Hematopoietic multipotent progenitor cell treated with erythropoietin and hydrocortisone succinate and interleukin-3 and kit ligand, for 4 days (in vitro differentiated cells): ENCODE results near the gene SPX.
A peak's percentile ranks its signal among the peaks of the same experiment; 100 is the strongest.

ENCODE experiments used
- DNase-seq: peaks from one replicate; pipeline ENCODE4 v3.0.0-alpha.2; 2015

Gene SPX

GRCh38 chr12:21539797-21540196 lies 13.7 kb downstream of the SPX start:
- no peak for DNase-seq

- no peak for DNase-seq
These were observed 15.7 kb downstream of the SPX start for GRCh38 chr12:21541773-21542172.

GRCh38 chr12:21542403-21542802 lies 16.3 kb downstream of the SPX start:
- DNase-seq, result peak; percentile 67

- peak; percentile 82 for DNase-seq
These were observed 17.1 kb downstream of the SPX start for GRCh38 chr12:21543151-21543550.

GRCh38 chr12:21545557-21545956 lies 19.5 kb downstream of the SPX start:
- no peak for DNase-seq

GRCh38 chr12:21546716-21547115 lies 20.6 kb downstream of the SPX start:
- no peak for DNase-seq

GRCh38 chr12:21547437-21547836 lies 21.3 kb downstream of the SPX start:
- DNase-seq, result no peak

GRCh38 chr12:21551841-21552465 lies 25.9 kb downstream of the SPX start:
- no peak for DNase-seq

- no peak for DNase-seq
These were observed 26.7 kb downstream of the SPX start for GRCh38 chr12:21552635-21553328.

- no peak for DNase-seq
These were observed 27.2 kb downstream of the SPX start for GRCh38 chr12:21553329-21553675.

- DNase-seq, result no peak
These were observed 32.1 kb downstream of the SPX start for GRCh38 chr12:21558100-21558679.

GRCh38 chr12:21559855-21560569 lies 33.9 kb downstream of the SPX start:
- no peak for DNase-seq

GRCh38 chr12:21561158-21561557 lies 35.1 kb downstream of the SPX start:
- DNase-seq, result no peak

- DNase-seq, result no peak
These were observed 36.8 kb downstream of the SPX start for GRCh38 chr12:21562859-21563258.

GRCh38 chr12:21566223-21566906 lies 40.3 kb downstream of the SPX start:
- no peak for DNase-seq

- DNase-seq, result no peak
These were observed 40.9 kb downstream of the SPX start for GRCh38 chr12:21566907-21567394.

GRCh38 chr12:21568115-21568514 lies 42.0 kb downstream of the SPX start:
- no peak for DNase-seq

- peak; percentile 81 for DNase-seq
These were observed 45.0 kb downstream of the SPX start for GRCh38 chr12:21571046-21571445.

GRCh38 chr12:21573733-21574358 lies 47.8 kb downstream of the SPX start:
- no peak for DNase-seq

GRCh38 chr12:21576431-21576830 lies 50.3 kb downstream of the SPX start:
- DNase-seq, result no peak

- DNase-seq, result no peak
These were observed 51.4 kb downstream of the SPX start for GRCh38 chr12:21577516-21577915.

- peak; percentile 72 for DNase-seq
These were observed 54.8 kb downstream of the SPX start for GRCh38 chr12:21580748-21581516.
